Tibial nerve (tissue), 3 donors: ENCODE data around the gene SLIT1.

Experiments used
- POLR2A ChIP-seq, 2 donors: fragments of 450-650 bp; IDR thresholded peaks; one replicate each; pipeline ENCODE4 v1.6.1; 2017; ENCODE audit warnings: antibody characterized with exemption in 2 of 2, mild to moderate bottlenecking in 2 of 2, moderate library complexity in 2 of 2
- TF ChIP-seq, protein P1 (sequence below), 5 experiments: fragments of 200-600 bp in 3 of 5; fragments of 450-650 bp in 2 of 5; sonication (generic) in 3 of 5; IDR thresholded peaks; one replicate each; pipeline ENCODE4 v1.5.1; 2016 to 2019; ENCODE audit warnings: antibody characterized with exemption in 5 of 5, mild to moderate bottlenecking in 3 of 5, moderate library complexity in 2 of 5

GRCh38 chr10:97103316-97104080, 82.3 kb downstream of the SLIT1 start:
- TF ChIP-seq, protein P1, sequence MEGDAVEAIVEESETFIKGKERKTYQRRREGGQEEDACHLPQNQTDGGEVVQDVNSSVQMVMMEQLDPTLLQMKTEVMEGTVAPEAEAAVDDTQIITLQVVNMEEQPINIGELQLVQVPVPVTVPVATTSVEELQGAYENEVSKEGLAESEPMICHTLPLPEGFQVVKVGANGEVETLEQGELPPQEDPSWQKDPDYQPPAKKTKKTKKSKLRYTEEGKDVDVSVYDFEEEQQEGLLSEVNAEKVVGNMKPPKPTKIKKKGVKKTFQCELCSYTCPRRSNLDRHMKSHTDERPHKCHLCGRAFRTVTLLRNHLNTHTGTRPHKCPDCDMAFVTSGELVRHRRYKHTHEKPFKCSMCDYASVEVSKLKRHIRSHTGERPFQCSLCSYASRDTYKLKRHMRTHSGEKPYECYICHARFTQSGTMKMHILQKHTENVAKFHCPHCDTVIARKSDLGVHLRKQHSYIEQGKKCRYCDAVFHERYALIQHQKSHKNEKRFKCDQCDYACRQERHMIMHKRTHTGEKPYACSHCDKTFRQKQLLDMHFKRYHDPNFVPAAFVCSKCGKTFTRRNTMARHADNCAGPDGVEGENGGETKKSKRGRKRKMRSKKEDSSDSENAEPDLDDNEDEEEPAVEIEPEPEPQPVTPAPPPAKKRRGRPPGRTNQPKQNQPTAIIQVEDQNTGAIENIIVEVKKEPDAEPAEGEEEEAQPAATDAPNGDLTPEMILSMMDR (IDR thresholded peaks at IDR 0.05) = no peak
- no peak for TF ChIP-seq POLR2A (IDR thresholded peaks at IDR 0.05)
